Activated naive CD4-positive, alpha-beta T cell treated with anti-CD3 and anti-CD28 coated beads for 36 hours (primary cell): ENCODE data around the gene TWSG1. TPM values are rescaled to one million over a fixed set of nuclear protein-coding genes. Genes with fewer than 3 reads are reported as not detected.
"Not testable (repeated sequence)": the region's sequence is repeated elsewhere in the genome, so short reads cannot be mapped to it uniquely, and the experiment has no call there.

Source experiments
- CTCF ChIA-PET: fragments of 350-600 bp; sonication (Branson Sonifier 250); formaldehyde crosslinking; loops from one replicate; lab custom pipeline; 2021; ENCODE audit warnings: antibody characterized with exemption; lab: Charles Lee
- DNase-seq: peaks from one replicate; pipeline ENCODE4 v3.0.0-alpha.2; 2020
- H3K27ac Mint-ChIP-seq: one replicate; pipeline ENCODE4 v1.8.0; 2021; ENCODE audit warnings: mild to moderate bottlenecking, mixed read lengths
- H3K27me3 Mint-ChIP-seq: one replicate; pipeline ENCODE4 v1.8.0; 2021; ENCODE audit warnings: low read depth, mixed read lengths
- H3K36me3 Mint-ChIP-seq: one replicate; pipeline ENCODE4 v1.8.0; 2021; ENCODE audit warnings: low read depth, mixed read lengths
- H3K4me1 Mint-ChIP-seq: one replicate; pipeline ENCODE4 v1.8.0; 2021; ENCODE audit warnings: low read depth, mixed read lengths
- H3K4me3 Mint-ChIP-seq: one replicate; pipeline ENCODE4 v1.8.0; 2021; ENCODE audit warnings: mild to moderate bottlenecking, moderate library complexity, mixed read lengths
- H3K9me3 Mint-ChIP-seq: one replicate; pipeline ENCODE4 v1.8.0; 2021; ENCODE audit warnings: mixed read lengths
- intact Hi-C: fragments of 100-400 bp; cut with micrococcal nuclease; formaldehyde crosslinking; loops from one replicate; pipeline ENCODE4 v1.15.1; 2023
- total RNA-seq, 2 experiments: library from RNA; stranded (reverse); gene quantifications; one replicate each; pipeline ENCODE4 v1.2.3, GENCODE V29; 2021

The TWSG1 gene
- total RNA-seq, 2 experiments from 2014 or later: 4.9 to 5.6 TPM

- H3K27ac Mint-ChIP-seq: no peak overlapping the region
- no peaks in the 10 kb centered on the region for H3K9me3 Mint-ChIP-seq
- no peak overlapping the region for H3K4me3 Mint-ChIP-seq
- no peaks in the 10 kb centered on the region for H3K4me1 Mint-ChIP-seq
- intact Hi-C loops: no loop called here
- H3K27me3 Mint-ChIP-seq: no peaks in the 10 kb centered on the region
- H3K36me3 Mint-ChIP-seq: peaks cover 18% of the 10 kb centered on the region
- CTCF ChIA-PET: no interaction called here
- DNase-seq: no peak
Measured at GRCh38 chr18:9365406-9365805, 30.8 kb downstream of the TWSG1 start.

GRCh38 chr18:9366126-9366714 is 31.6 kb downstream of the TWSG1 start:
- Mint-ChIP-seq H3K4me3 (no peak overlapping the region), H3K9me3 (no peaks in the 10 kb centered on the region), H3K36me3 (peaks cover 18% of the 10 kb centered on the region), H3K4me1 (no peaks in the 10 kb centered on the region), H3K27ac (no peak overlapping the region), H3K27me3 (no peaks in the 10 kb centered on the region)
- intact Hi-C loops: no loop called here
- no peak for DNase-seq
- CTCF ChIA-PET: no interaction called here

GRCh38 chr18:9373254-9373653 is 38.7 kb downstream of the TWSG1 start:
- H3K27me3 Mint-ChIP-seq, H3K27ac Mint-ChIP-seq, DNase-seq, CTCF ChIA-PET, intact Hi-C loops, H3K9me3 Mint-ChIP-seq, H3K4me3 Mint-ChIP-seq, H3K4me1 Mint-ChIP-seq: not testable (repeated sequence)
- peaks cover 12% of the 10 kb centered on the region for H3K36me3 Mint-ChIP-seq

GRCh38 chr18:9379118-9379517 is 44.5 kb downstream of the TWSG1 start:
- Mint-ChIP-seq H3K4me1 (no peaks in the 10 kb centered on the region), H3K9me3 (no peaks in the 10 kb centered on the region), H3K27me3 (no peaks in the 10 kb centered on the region), H3K36me3 (peaks cover 7% of the 10 kb centered on the region), H3K4me3 (no peak overlapping the region), H3K27ac (no peak overlapping the region)
- CTCF ChIA-PET: interaction anchor here (0.7 kb wide), 1 partner anchor 177 kb away, joined by 3 read pairs; no protein-coding TSS in a partner anchor
- DNase-seq: no peak
- intact Hi-C loops: no loop called here

GRCh38 chr18:9380101-9380500 is 45.5 kb downstream of the TWSG1 start:
- peaks cover 7% of the 10 kb centered on the region for H3K36me3 Mint-ChIP-seq
- intact Hi-C loops: no loop called here
- no peak overlapping the region for H3K4me3 Mint-ChIP-seq
- H3K9me3 Mint-ChIP-seq: no peaks in the 10 kb centered on the region
- DNase-seq: no peak
- no peaks in the 10 kb centered on the region for H3K4me1 Mint-ChIP-seq
- CTCF ChIA-PET: no interaction called here
- no peak overlapping the region for H3K27ac Mint-ChIP-seq
- H3K27me3 Mint-ChIP-seq: no peaks in the 10 kb centered on the region

- Mint-ChIP-seq H3K4me1 (no peaks in the 10 kb centered on the region), H3K27ac (no peak overlapping the region), H3K27me3 (no peaks in the 10 kb centered on the region), H3K36me3 (peaks cover 7% of the 10 kb centered on the region), H3K9me3 (no peaks in the 10 kb centered on the region), H3K4me3 (no peak overlapping the region)
- CTCF ChIA-PET: no interaction called here
- intact Hi-C loops: no loop called here
- DNase-seq: no peak
Measured at GRCh38 chr18:9380621-9381395, 46.2 kb downstream of the TWSG1 start.

- no peak overlapping the region for H3K27ac Mint-ChIP-seq
- intact Hi-C loops: no loop called here
- H3K4me3 Mint-ChIP-seq: no peak overlapping the region
- peaks cover 6% of the 10 kb centered on the region for H3K9me3 Mint-ChIP-seq
- CTCF ChIA-PET: no interaction called here
- peaks cover 11% of the 10 kb centered on the region for H3K36me3 Mint-ChIP-seq
- no peaks in the 10 kb centered on the region for H3K27me3 Mint-ChIP-seq
- DNase-seq: no peak
- H3K4me1 Mint-ChIP-seq: no peaks in the 10 kb centered on the region
Measured at GRCh38 chr18:9386879-9387278, 52.3 kb downstream of the TWSG1 start.

- intact Hi-C loops: no loop called here
- no peaks in the 10 kb centered on the region for H3K27me3 Mint-ChIP-seq
- H3K4me1 Mint-ChIP-seq: no peaks in the 10 kb centered on the region
- no peak overlapping the region for H3K4me3 Mint-ChIP-seq
- H3K36me3 Mint-ChIP-seq: peaks cover 11% of the 10 kb centered on the region
- H3K9me3 Mint-ChIP-seq: peaks cover 6% of the 10 kb centered on the region
- no peak for DNase-seq
- CTCF ChIA-PET: interaction anchor here (0.6 kb wide), 1 partner anchor 296 kb away, joined by 3 read pairs; no protein-coding TSS in a partner anchor
- no peak overlapping the region for H3K27ac Mint-ChIP-seq
Measured at GRCh38 chr18:9387891-9388290, 53.3 kb downstream of the TWSG1 start.

GRCh38 chr18:9389706-9390105 is 55.1 kb downstream of the TWSG1 start:
- no peaks in the 10 kb centered on the region for H3K27me3 Mint-ChIP-seq
- no peak for DNase-seq
- intact Hi-C loops: no loop called here
- no peaks in the 10 kb centered on the region for H3K4me1 Mint-ChIP-seq
- CTCF ChIA-PET: no interaction called here
- H3K36me3 Mint-ChIP-seq: peaks cover 11% of the 10 kb centered on the region
- H3K4me3 Mint-ChIP-seq: no peak overlapping the region
- H3K27ac Mint-ChIP-seq: no peak overlapping the region
- peaks cover 6% of the 10 kb centered on the region for H3K9me3 Mint-ChIP-seq

- DNase-seq: no peak
- Mint-ChIP-seq H3K4me3 (no peak overlapping the region), H3K36me3 (peaks cover 18% of the 10 kb centered on the region), H3K9me3 (peaks cover 6% of the 10 kb centered on the region), H3K27me3 (no peaks in the 10 kb centered on the region), H3K4me1 (no peaks in the 10 kb centered on the region), H3K27ac (no peak overlapping the region)
- intact Hi-C loops: no loop called here
- CTCF ChIA-PET: no interaction called here
Measured at GRCh38 chr18:9392726-9393125, 58.2 kb downstream of the TWSG1 start.

GRCh38 chr18:9394046-9394445 is 59.5 kb downstream of the TWSG1 start:
- no peak overlapping the region for H3K4me3 Mint-ChIP-seq
- H3K27ac Mint-ChIP-seq: no peak overlapping the region
- peaks cover 18% of the 10 kb centered on the region for H3K36me3 Mint-ChIP-seq
- intact Hi-C loops: no loop called here
- no peaks in the 10 kb centered on the region for H3K4me1 Mint-ChIP-seq
- CTCF ChIA-PET: no interaction called here
- H3K27me3 Mint-ChIP-seq: no peaks in the 10 kb centered on the region
- H3K9me3 Mint-ChIP-seq: peaks cover 6% of the 10 kb centered on the region
- DNase-seq: no peak

- intact Hi-C loops: loop anchor here (5.0 to 10.0 kb wide), 3 partner anchors 115 to 328 kb away; no protein-coding TSS in a partner anchor
- CTCF ChIA-PET: no interaction called here
- Mint-ChIP-seq H3K27ac (no peak overlapping the region), H3K27me3 (no peaks in the 10 kb centered on the region), H3K36me3 (peaks cover 7% of the 10 kb centered on the region), H3K4me3 (no peak overlapping the region), H3K9me3 (no peaks in the 10 kb centered on the region), H3K4me1 (peaks cover 10% of the 10 kb centered on the region)
- DNase-seq: no peak
Measured at GRCh38 chr18:9400197-9400596, 65.6 kb downstream of the TWSG1 start.

- Mint-ChIP-seq H3K27me3 (no peaks in the 10 kb centered on the region), H3K27ac (no peak overlapping the region), H3K9me3 (no peaks in the 10 kb centered on the region), H3K4me3 (no peak overlapping the region), H3K36me3 (peaks cover 6% of the 10 kb centered on the region), H3K4me1 (peaks cover 10% of the 10 kb centered on the region)
- no peak for DNase-seq
- CTCF ChIA-PET: interaction anchor here (0.5 kb wide), 1 partner anchor 42 kb away, joined by 3 read pairs; no protein-coding TSS in a partner anchor
- intact Hi-C loops: loop anchor here (5.0 to 10.0 kb wide), 3 partner anchors 114 to 329 kb away; no protein-coding TSS in a partner anchor
Measured at GRCh38 chr18:9401176-9401575, 66.6 kb downstream of the TWSG1 start.
